ENCODE data around the gene HNMT.

DNA sequence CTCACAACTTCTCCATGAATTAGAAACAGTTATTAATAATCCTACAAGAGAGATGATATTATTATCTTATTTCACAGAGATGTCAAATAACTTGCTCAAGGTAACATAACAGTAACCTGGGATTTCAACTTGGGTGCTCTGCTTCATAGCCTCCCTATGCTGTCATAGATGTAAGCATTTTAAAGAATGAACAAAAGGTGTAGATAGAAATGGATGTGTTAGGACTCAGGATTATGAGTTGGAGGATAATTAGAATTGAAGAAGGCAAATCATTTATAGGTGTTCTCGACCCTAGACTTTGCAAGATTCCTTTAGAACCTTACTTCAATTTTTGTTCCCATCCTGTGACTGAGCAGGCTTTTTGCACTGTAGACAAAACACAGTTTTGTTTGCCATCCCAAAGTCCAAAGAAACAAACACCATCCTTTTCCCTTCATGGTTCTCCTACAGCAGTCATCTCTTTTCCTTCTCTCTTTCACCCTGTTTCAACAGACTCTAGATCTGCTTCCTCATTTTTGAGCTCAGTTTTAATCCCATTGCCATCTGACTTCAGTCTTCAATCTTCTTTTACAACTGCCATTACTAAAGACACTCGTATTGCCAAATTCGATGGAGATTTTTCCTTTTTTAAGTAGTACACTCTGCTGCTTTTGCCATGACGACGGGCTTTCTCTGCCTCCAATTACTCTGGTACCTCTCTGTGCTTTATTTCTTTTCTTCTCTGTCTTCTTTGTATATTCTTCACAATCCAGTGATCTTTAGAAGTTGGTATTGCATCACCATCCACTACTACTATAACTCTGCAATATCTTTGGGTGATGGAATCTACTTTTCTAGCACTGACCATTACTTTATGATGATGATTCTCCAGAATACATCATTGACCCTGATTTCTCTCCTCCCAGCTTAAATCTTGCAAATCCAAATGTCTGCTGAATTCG is 4.5 kb downstream of the HNMT start:
- TF ChIP-seq, protein P1, sequence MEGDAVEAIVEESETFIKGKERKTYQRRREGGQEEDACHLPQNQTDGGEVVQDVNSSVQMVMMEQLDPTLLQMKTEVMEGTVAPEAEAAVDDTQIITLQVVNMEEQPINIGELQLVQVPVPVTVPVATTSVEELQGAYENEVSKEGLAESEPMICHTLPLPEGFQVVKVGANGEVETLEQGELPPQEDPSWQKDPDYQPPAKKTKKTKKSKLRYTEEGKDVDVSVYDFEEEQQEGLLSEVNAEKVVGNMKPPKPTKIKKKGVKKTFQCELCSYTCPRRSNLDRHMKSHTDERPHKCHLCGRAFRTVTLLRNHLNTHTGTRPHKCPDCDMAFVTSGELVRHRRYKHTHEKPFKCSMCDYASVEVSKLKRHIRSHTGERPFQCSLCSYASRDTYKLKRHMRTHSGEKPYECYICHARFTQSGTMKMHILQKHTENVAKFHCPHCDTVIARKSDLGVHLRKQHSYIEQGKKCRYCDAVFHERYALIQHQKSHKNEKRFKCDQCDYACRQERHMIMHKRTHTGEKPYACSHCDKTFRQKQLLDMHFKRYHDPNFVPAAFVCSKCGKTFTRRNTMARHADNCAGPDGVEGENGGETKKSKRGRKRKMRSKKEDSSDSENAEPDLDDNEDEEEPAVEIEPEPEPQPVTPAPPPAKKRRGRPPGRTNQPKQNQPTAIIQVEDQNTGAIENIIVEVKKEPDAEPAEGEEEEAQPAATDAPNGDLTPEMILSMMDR (IDR thresholded peaks at IDR 0.05), result no peak
- no peak for TF ChIP-seq ZFX (IDR thresholded peaks at IDR 0.05; ENCODE audit: borderline replicate concordance)

All from 22Rv1 (cell line).